Measurements from ENCODE around the gene CD160.
"Not testable (repeated sequence)": the region's sequence is repeated elsewhere in the genome, so short reads cannot be mapped to it uniquely, and the experiment has no call there.

CD160 gene

GRCh38 chr1:145710291-145711027 is 8.8 kb upstream of the CD160 start:
- DNase-seq: no peak

- DNase-seq: no peak
These were observed 8.1 kb upstream of the CD160 start for GRCh38 chr1:145711213-145711651.

- no peak for DNase-seq
These were observed 4.7 kb upstream of the CD160 start for GRCh38 chr1:145714524-145715111.

- DNase-seq: no peak
These were observed 2.5 kb upstream of the CD160 start for GRCh38 chr1:145716641-145717345.

- no peak for DNase-seq
These were observed 1.5 kb upstream of the CD160 start for GRCh38 chr1:145717833-145718232.

GRCh38 chr1:145718465-145718864 is 834 bp upstream of the CD160 start:
- not testable (repeated sequence) for DNase-seq

GRCh38 chr1:145720556-145720877 is 1.2 kb downstream of the CD160 start:
- DNase-seq: no peak

- peak; percentile 65 for DNase-seq
These were observed 1.8 kb downstream of the CD160 start for GRCh38 chr1:145720878-145721671.

- DNase-seq: not testable (repeated sequence)
These were observed 6.9 kb downstream of the CD160 start for GRCh38 chr1:145726193-145726592.

GRCh38 chr1:145729196-145729595 is 9.9 kb downstream of the CD160 start:
- DNase-seq: no peak

- DNase-seq: no peak
These were observed 10.6 kb downstream of the CD160 start for GRCh38 chr1:145729666-145730436.

- DNase-seq: no peak
These were observed 11.2 kb downstream of the CD160 start for GRCh38 chr1:145730467-145730866.

GRCh38 chr1:145730900-145731299 is 11.6 kb downstream of the CD160 start:
- DNase-seq: no peak

- no peak for DNase-seq
These were observed 16.9 kb downstream of the CD160 start for GRCh38 chr1:145736191-145736590.

- DNase-seq: no peak
These were observed 21.0 kb downstream of the CD160 start for GRCh38 chr1:145740269-145740668.

- DNase-seq: no peak
These were observed 28.3 kb downstream of the CD160 start for GRCh38 chr1:145747398-145748247.

- DNase-seq: no peak
These were observed 31.1 kb downstream of the CD160 start for GRCh38 chr1:145750426-145750825.

GRCh38 chr1:145751491-145752037 is 32.3 kb downstream of the CD160 start:
- DNase-seq: no peak

- DNase-seq: no peak
These were observed 38.1 kb downstream of the CD160 start for GRCh38 chr1:145757420-145757819.

- no peak for DNase-seq
These were observed 38.8 kb downstream of the CD160 start for GRCh38 chr1:145758116-145758515.

- no peak for DNase-seq
These were observed 39.3 kb downstream of the CD160 start for GRCh38 chr1:145758575-145758974.

All from stimulated activated CD4-positive, alpha-beta T cell treated with anti-CD3 and anti-CD28 coated beads, Interleukin-1b, Interleukin-23, amount 100 ng/mL, for 48 hours (primary cell).